NCI-H774 (cell line): ENCODE results near the gene APLP2.
A peak's percentile ranks its signal among the peaks of the same experiment; 100 is the strongest.

Experiments
- DNase-seq: peaks from one replicate; lab custom pipeline; 2025; lab: John Stamatoyannopoulos, UW

Gene APLP2

DNA sequence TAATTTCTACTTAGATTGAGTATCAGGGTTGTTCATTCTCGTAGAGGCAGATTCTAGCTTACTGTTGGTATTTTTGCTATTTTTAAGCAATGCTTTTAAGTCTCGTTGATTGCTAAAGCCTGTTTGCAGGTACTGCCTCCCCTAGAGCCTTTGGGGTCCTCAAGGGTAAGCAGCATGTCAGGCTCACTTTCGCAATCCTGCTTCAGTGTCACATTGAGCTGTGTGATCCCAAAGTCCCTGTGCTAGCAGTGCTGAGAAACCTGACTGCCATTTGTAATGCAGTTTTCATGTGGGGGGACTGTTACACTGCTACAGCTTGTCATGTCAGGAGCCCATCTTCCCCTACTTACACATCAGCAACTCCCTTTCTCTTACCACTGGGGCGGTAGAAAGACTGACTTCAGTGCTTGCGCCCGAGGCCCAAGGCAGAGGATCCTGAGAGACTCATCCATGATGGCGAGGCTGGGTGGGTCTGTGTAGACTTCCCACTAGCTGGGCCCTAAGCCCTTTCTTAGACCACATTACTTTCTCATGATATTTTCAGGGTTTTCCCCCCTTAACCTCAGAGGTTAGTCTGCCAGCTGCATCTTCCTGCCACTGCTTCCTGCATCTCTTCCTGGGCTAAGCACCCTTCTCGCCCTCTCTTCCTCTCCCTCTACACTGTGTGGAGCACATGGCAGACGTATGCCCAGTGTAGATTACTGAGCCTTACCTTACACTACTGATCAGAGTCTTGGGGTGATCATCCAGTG, 49.1 kb downstream of the APLP2 start:
- DNase-seq, result no peak

DNA sequence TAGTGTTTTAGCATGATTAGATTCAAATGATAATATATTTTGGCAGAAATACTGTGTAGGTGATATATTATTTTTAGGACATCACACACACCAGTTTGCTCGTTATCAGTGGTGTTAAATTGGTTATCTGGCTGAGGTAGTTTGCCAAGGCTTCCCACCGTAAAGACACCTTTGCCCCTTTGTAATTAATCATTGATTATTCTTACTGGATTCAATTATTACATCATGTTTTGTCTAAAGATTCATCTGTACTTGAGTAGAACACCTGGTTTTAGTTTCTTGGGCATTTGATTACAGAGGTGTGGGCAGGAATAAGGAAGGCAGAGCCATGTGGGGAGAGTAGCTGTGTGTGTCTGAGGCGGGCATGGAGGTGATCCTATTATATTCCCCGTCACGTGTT, 50.4 kb downstream of the APLP2 start:
- no peak for DNase-seq

DNA sequence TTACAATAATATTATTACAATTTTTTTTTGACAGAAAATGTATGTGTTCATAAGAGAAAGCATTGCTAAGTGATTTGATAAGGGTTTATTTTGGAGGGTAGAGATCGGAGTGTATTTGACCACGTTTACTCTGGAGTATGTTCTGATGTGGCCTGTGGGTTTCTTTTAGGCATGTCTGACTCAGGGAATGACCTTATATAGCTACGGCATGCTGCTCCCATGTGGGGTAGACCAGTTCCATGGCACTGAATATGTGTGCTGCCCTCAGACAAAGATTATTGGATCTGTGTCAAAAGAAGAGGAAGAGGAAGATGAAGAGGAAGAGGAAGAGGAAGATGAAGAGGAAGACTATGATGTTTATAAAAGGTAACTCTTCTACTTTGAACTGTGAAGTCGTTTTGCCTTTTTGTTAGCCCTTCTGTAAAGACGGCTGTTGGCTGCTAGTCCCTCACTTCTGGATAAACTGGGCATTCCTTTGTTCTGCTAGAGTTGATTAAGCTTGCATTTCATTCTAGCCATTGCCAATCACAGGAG, 51.8 kb downstream of the APLP2 start:
- DNase-seq, result no peak

DNA sequence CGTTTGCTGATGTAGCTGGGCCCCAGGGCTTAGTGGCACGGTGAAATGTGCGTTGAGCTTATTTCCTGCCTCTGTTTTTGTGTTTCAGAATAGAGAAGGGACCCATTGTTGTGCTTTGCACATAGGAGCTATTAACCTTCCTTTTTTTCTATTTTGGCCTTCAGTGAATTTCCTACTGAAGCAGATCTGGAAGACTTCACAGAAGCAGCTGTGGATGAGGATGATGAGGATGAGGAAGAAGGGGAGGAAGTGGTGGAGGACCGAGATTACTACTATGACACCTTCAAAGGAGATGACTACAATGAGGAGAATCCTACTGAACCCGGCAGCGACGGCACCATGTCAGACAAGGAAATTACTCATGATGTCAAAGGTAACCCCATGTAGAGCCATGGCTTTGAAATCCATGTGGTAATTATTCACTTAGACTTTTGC, 52.5 kb downstream of the APLP2 start:
- DNase-seq, result no peak

DNA sequence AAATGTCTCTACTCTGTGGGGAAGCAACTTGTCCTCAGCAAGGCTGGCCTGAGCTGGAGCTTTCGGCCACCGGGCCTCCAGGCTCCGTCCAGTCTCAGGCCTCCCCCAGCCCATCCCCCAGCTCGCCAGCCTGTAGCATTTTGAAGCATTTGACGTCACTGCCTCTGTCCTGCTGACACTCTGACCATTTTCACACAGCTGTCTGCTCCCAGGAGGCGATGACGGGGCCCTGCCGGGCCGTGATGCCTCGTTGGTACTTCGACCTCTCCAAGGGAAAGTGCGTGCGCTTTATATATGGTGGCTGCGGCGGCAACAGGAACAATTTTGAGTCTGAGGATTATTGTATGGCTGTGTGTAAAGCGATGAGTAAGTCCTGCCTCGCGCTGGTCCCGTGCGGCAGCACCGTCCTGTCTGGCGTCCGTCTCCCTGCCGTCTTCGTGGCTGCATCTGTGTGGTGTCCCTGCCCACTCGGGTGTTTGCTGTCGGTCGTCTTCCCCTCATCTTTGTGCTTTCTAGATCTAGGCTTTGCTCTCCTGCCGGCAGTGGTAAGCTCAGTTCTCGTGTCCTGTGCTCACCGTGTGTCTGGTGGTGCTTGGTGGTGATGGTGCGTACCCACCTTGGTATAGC, 53.8 kb downstream of the APLP2 start:
- DNase-seq, result no peak

DNA sequence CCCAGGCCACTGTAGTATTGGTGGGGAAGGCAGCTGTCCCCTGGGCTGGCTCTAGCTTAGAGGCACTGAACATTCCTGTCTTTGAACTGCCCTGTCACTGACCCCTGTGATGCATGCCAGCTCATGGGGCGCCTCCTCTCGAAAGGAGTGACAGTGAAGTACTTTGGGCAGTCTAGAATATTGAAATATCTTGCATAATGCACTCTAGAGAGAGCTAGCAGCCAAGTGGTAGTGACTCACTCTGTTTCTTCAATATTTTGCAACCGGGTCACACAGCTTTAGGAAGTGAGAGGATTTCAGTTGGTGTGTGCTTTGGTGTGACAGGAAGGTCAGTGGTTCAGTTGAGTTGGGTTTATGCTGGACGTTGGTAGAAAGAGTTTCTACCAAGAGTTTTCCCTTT, 54.4 kb downstream of the APLP2 start:
- DNase-seq, result no peak

DNA sequence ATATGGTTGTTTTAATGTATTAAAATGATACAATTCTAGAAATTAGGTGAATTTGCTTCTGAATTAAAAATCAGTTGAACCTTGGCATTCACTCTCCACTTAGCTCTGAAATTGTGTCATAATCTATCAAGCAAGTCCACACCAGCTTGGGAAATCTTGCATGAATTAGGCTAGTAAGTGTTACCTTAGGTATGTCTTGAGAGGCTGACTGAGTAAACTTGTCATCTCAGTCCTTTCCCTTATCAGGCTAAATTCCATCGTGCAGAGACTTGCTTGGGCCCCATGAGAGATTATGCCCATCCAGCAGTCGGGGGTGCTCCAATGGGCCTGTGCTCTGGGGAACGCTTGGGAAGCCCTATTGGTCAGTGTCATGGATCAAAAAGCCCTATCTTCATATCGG, 55.9 kb downstream of the APLP2 start:
- no peak for DNase-seq

DNA sequence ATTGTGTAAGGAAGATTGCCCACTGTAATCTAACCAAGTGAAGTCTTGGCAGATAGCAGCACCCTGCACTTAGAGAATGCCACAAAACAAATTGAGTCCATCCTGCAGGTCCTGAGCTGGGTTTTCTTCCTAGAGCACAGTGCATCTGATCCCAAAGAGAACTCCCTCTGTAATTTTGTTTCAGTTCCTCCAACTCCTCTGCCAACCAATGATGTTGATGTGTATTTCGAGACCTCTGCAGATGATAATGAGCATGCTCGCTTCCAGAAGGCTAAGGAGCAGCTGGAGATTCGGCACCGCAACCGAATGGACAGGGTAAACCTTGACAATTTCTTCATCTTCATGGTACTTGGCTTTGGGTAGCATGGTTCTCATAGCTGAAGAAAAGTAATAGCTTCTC, 56.8 kb downstream of the APLP2 start:
- no peak for DNase-seq

DNA sequence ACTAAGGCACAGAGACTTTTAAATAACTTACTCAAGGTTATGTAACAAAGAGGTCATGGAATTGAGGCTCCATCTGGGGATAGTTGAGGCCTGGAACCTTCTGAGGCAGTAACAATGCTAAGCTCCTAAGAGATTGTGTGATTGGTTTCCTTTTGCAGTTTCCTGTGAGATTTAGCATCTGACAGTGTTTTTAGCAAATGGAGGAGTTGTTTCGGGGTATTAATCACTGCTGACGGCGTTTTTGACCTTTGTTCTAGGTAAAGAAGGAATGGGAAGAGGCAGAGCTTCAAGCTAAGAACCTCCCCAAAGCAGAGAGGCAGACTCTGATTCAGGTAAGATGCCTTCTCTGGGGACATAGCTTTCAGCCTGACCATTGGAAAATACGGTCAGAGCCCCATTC, 57.8 kb downstream of the APLP2 start:
- no peak for DNase-seq

DNA sequence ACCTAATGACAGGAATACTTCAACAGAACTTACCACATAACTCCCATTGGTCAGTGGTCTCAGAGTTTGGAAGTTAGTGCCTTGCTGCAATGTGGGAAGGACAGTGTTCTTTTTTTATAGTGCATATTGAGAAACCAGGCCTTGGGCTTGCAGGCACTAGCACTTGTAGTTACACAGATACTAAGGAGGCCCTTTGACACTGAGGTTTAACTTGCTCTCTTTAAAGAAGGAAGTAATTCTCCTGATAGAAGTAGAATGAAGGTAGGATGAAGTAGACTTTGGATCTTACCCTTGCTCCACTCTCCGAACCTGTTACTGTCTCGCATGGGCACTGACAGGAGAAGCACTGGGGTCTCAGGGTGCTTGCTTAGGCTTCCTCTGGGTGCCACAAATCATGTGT, 58.9 kb downstream of the APLP2 start:
- no peak for DNase-seq

DNA sequence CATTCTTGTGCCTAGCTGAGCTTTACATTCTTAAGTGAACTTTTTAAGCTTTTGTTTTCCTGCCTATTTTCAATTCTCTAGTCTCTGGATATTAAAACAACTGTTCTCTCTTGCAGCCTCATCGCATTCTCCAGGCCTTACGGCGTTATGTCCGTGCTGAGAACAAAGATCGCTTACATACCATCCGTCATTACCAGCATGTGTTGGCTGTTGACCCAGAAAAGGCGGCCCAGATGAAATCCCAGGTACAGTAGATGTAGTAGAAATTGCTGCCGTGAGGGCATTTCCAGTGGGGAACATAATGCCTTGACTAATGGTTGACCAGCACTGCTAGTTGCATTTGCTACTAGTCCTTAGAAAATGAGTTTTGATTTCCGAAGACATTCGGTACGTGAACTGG, 60.2 kb downstream of the APLP2 start:
- no peak for DNase-seq

DNA sequence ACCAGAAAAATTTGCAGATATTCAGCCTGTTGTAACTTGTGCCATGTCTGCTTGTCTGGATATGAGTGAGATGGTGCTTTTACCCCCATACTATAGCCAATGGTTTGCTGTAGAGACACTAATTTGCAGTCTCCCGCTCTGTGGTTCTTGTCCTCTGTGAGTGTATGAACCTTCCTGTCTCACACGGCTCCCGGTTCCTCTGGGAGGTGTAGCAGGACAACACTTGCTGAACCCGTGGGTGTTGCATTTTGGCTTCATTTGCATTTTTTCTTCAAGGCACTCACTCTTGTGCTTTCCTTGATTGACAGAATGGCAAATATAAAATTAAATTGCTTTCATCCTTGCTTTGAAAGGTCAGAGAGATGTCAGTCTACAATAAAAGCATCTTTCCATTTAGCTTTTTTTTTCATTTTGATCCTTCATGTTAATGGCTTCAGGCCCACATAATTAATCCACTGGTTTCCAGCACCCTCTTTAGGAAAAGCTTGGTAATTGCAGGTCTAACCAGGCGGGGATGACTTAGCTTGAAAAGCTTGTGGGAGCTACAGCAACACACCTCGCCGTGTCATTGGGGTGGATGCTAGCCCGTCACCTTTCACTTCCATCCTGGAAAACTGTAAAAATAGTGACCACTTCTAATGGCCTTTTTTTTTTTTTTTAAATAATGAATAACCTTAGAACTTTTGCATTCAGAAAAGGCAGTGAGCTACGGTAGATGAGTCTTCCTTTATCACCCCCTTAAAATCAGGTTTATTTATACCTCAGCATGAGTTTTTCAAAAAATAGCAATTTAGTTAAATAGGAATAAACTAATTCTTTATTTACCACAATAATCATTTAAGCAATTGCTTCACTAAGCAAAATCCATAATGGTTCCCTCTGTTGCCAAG, 62.5 kb downstream of the APLP2 start:
- DNase-seq, result peak; percentile 37

DNA sequence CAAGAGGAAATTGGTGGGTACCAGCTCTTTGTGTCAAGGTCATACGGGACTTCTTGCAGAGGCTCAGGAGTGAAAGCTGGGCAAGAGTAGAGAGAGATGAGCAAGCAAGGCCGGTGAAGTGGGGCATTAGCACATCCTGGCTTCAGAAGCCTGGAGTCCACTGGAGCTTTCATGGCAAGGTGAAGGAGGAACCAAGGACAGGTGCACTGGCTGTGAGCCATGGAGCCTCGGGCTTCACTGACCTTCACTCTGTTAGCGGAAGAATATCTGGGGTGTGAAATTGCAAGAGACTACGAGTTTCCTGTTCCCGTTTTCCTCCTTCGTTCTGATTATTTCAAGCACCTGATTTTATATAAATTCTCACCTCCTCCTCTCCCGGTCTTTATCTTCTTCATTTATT, 64.0 kb downstream of the APLP2 start:
- DNase-seq, result no peak

DNA sequence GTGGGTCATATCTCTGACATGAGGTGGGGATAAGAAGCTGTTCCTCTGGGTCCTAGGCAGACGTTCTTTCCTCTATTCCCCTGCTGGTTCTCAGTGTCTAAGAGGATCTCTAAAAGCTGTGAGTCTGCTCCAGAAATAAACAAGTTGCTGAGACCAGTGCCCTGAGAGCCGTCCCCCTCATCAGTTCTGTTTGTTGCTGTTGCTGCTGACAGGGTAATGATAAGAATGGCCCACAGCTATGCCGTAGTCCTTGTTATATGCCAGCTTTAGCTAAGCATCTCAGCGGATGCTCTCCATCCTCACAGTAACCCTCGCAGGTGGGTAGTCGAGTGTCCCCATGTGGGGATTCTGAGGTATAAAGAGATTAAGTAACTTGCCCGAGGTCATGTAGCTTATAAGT, 66.4 kb downstream of the APLP2 start:
- DNase-seq, result no peak

DNA sequence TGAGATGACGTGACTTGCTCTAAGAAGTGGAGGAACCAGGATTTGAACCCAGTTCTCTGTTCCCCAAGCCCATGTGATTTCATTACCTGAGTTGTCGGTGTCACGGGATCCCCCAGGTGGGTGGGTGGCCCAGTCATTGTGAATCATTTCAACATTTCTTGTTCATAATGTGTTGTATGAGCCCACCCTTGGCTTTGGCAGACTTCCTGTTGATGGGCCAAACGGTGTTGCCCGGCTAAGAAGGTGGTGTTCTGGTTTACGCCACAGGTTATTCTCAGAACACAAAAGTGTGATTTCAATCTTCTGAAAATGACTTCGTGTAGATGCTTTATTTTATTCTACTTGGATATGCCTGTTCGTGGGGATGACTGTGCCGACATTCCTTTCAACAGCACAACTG, 68.3 kb downstream of the APLP2 start:
- DNase-seq, result no peak

DNA sequence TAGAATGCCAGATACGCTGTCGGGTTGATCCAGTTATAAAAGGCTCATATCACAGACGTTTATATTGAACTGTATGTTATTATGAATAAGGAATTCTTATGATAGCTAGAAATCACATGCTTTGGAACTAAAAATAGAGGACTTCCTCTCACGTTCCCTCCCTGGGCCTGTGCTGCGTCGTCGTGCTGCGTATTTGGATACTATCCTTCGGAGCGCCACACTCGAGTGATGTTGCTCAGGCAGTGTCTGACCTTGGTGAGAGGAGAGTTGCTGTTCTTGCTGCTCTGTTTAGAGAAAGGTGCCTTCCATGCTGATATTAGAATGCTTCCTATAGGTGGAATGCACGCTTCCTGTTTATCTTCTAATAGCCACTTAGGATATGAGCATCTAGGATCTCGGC, 69.7 kb downstream of the APLP2 start:
- DNase-seq, result no peak

DNA sequence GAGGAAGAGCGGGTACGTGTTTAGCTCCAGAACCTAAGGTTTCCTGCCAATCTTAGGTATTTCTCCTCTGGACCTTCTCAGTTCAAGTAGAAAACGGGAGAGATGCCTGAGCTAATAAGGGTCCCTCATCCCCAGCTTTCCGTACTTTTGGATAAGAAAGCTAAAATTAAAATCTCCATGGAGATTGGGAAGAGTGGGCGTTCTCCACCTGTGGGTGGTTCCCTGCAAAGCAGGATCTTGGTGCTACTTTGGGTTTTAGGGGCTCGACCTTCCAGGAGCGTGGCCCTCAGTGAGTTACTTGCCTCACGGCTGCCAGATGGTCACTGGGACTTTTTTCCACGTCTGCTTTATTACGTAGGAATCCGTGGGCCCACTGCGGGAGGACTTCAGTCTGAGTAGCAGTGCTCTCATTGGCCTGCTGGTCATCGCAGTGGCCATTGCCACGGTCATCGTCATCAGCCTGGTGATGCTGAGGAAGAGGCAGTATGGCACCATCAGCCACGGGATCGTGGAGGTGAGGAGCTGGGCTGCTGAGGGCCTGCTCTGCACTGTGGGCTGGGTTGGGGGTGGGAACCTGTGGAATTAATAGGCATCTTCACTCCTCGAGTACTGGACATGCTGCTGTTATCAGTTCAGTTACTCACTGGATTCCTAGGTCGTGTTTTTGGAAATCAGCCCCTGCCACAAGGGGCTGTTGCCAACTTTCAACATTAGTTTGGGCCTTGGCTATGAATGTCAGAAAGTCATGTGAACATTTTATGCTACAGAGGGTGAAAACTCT, 72.1 kb downstream of the APLP2 start:
- DNase-seq, result no peak

DNA sequence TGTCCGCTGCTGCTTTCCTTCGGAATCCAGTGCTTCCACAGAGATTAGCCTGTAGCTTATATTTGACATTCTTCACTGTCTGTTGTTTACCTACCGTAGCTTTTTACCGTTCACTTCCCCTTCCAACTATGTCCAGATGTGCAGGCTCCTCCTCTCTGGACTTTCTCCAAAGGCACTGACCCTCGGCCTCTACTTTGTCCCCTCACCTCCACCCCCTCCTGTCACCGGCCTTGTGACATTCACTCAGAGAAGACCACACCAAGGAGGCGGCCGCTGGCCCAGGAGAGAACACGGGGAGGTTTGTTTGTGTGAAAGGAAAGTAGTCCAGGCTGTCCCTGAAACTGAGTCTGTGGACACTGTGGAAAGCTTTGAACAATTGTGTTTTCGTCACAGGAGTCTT, 74.4 kb downstream of the APLP2 start:
- DNase-seq, result no peak

DNA sequence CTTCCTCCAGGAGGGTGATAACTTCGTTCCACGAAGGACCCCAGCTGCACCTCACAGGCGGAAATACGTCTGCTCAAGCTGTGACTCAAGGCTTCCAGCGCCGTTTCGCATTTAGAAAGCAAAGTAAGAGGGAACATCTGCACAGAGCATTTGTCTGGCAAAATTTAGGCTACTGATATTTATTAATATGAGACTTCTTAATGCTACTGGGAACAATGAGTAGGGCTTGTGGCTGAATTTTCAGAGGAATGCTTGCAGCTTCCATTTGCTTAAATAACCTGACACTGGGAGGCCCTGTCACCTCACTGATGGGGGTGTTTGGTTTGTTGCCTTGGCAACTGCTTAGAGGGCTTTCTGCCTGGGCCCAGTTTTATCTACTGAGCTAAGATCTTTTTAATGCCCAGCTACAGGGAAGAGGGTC, 75.2 kb downstream of the APLP2 start:
- DNase-seq, result no peak

DNA sequence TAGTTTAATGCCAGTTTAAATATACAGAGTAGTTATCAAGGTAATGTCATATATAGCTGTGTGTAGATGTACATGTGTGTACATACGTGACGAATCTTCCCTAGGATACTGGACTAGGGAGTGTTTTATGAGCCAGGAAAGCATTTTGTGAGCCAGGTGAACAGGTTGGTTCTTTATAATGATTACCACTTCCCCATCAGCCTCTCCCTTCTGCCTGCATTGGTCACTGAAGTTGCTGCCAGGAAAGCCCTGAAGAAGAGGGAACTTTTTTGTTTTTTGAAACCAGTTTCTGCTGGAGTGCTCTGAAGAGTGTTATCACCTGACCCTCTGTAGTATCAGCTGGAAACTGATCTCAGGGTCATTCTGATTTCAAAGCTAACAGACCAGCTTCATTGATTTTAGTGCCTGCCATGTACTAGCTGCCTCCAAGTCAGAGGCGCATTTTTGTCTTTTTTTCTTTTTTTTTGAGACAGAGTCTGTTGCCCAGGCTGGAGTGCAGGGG, 75.7 kb downstream of the APLP2 start:
- no peak for DNase-seq

DNA sequence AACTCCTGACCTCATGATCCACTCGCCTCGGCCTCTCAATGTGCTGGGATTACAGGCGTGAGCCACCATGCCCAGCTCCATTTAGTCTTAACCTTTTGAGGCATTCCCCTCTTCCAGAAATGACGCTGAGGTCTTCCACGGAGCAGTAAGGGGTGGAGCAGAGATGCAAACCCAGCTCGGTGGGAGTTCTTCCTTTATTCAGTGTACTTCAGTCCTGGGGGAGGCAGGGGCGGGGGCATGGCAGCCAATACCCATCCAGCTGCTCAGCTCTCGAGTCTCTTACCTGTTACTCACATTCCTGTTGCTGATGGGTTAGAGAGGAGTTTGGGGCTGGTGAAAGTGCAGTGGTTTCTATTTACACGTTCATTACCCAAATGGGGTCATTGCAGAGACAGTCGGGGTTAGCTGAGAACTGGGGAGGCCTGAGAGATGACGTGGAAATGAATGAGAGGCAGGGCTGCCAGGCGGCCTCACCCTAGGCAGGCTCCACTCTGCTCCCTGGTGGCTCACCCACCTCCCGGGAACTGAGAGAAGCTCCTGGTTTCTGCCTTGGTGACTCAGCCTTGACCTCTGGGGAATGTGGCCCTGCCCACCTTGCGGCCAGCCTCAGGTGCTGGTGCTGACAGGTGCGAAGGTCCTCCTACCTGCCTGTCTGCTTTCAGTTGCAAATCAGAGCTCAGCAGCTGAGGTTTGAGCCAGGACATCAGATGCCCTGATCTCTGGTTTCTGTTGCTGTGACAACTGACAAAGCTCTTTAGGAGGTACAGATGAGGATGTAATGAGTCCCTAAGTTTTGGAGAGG, 76.5 kb downstream of the APLP2 start:
- DNase-seq, result no peak
